Psoas muscle (tissue), 8 donors: ENCODE results near the gene RNASE13. TPM values are rescaled to one million over a fixed set of nuclear protein-coding genes. Genes with fewer than 3 reads are reported as not detected.

Source experiments
- ATAC-seq, 4 donors: fragments of 200-7000 bp; cut with Tn5 transposase; one replicate each; pipeline ENCODE4 v1.9.1; 2020; ENCODE audit warnings: moderate library complexity in 3 of 4, mild to moderate bottlenecking in 2 of 4
- DNase-seq, 2 donors: peaks; one replicate each; pipeline ENCODE4 v3.0.0-alpha.2; 2020
- H3K27ac ChIP-seq: fragments of 200-600 bp; one replicate; pipeline ENCODE4 v1.8.0; 2022
- H3K27me3 ChIP-seq, 3 donors: fragments of 200-600 bp in 1 of 3; one replicate each; pipeline versions ENCODE4 v1.6.1 to v1.8.0; 2013 to 2022; ENCODE audit warnings: low read length in 2 of 3, mild to moderate bottlenecking in 2 of 3, moderate library complexity in 1 of 3; ENCODE audit not compliant: insufficient read depth in 3 of 3
- H3K36me3 ChIP-seq, 2 donors: fragments of 200-600 bp in 1 of 2; one replicate each; pipeline versions ENCODE4 v1.6.1 to v1.8.0; 2013 to 2022; ENCODE audit warnings: low read depth in 1 of 2, mild to moderate bottlenecking in 1 of 2, moderate library complexity in 1 of 2; ENCODE audit not compliant: insufficient read depth in 1 of 2
- H3K4me1 ChIP-seq: fragments of 200-600 bp; one replicate; pipeline ENCODE4 v1.8.0; 2022
- H3K4me3 ChIP-seq: fragments of 200-600 bp; one replicate; pipeline ENCODE4 v1.8.0; 2022; ENCODE audit warnings: mild to moderate bottlenecking
- H3K9me3 ChIP-seq: fragments of 200-600 bp; one replicate; pipeline ENCODE4 v1.8.0; 2022
- WGBS, 3 donors: extraction: QIAGEN DNeasy Blood & Tissue Kit; methylation state at CpG; one replicate each; pipeline versions ENCODE4 v1.1.6 to v1.1.7; 2013; 5-methylcytosine and 5-hydroxymethylcytosine counted together
- intact Hi-C, 2 donors: fragments of 100-400 bp; cut with DNase I; formaldehyde crosslinking; loops; one replicate each; pipeline versions ENCODE4 v1.11.0 to v1.14.2; 2022
- polyA plus RNA-seq, 3 donors: library from polyadenylated mRNA; stranded (reverse); fragments of 200-250 nt; gene quantifications; one replicate each; pipeline ENCODE4 v1.2.3, GENCODE V29; 2013
- total RNA-seq, 4 donors: library from RNA; stranded (reverse); fragmentation: NEBNext Ultra II Directional in 2 of 4; extraction: Animal tissue kit (Norgen Biotek cat#: 25700) in 2 of 4; gene quantifications; one replicate each; pipeline versions ENCODE4 v1.2.1 to v1.2.4, GENCODE V29; 2021 to 2023
- TF ChIP-seq, protein P1 (sequence below): fragments of 200-600 bp; IDR thresholded peaks from one replicate; pipeline ENCODE4 v1.8.0; 2022; ENCODE audit warnings: antibody characterized with exemption
- donor health status: healthy with polysubstance abuse.
- donor health status: DM: no; HTN: no; CAD: no; lungs with moderate emphysema.
- donor health status: Bipolar disorder and iron deficiency.
- donor health status: healthy.
- donor health status: DM: yes; HTN: yes; CAD: no.
- donor health status: DM: no; HTN: no; CAD: no.
- donor health status: DM: no; HTN: no; CAD: no.
- donor health status: DM: yes; HTN: yes; CAD: no.

RNASE13 gene
- total and polyA plus RNA-seq, 7 donors, result 0.05 TPM; not detected in 6

DNA sequence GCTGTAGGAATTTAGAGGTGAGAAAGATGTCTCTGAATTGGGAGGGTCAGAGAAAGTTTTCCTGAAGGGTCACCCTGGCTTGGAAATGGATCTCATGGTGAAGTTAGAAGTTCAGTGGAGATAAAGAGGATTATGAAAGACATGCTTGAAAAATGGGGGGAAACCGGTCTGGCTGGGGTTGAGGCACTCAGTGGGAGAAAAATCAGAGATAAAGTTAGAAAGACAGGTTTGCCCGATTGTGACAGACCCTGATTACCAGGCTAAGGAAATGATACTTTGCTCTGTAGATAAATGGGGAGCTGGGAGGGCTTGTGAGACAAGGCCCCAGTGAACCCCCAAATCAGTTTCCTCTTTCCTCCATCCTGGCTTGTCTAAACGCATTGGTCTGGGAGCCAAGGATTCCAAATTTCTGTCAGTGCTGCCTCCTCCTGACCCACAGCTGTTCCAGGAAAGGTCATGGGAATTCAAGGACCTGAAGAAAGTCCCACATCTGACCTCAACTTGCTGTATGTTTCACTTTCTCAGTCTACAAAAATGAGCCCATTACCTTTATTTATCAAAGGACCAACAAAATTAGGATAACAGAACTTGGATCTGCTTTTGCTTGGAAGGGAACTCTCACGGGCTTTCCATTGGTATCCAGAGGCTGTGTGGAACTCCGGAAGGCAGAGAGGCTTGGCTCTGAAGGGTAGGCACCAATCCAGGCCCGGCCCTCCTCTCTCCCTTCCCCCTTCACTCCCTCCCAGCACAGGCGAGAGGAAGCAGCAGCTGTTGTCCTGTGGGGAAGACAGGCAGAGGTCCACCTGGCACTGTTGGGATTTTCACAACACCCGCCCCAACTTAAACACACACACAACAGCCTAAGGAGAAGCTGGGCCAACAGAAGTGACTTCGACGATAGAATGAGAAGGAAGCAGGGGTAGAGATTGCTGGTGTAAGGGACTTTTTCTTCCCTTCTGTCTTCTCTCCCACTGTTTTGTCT is 4.1 kb upstream of the RNASE13 start:
- TF ChIP-seq, protein P1, sequence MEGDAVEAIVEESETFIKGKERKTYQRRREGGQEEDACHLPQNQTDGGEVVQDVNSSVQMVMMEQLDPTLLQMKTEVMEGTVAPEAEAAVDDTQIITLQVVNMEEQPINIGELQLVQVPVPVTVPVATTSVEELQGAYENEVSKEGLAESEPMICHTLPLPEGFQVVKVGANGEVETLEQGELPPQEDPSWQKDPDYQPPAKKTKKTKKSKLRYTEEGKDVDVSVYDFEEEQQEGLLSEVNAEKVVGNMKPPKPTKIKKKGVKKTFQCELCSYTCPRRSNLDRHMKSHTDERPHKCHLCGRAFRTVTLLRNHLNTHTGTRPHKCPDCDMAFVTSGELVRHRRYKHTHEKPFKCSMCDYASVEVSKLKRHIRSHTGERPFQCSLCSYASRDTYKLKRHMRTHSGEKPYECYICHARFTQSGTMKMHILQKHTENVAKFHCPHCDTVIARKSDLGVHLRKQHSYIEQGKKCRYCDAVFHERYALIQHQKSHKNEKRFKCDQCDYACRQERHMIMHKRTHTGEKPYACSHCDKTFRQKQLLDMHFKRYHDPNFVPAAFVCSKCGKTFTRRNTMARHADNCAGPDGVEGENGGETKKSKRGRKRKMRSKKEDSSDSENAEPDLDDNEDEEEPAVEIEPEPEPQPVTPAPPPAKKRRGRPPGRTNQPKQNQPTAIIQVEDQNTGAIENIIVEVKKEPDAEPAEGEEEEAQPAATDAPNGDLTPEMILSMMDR, result no peak
- Histone ChIP-seq H3K4me3 (peak overlapping the region; percentile 36), H3K27me3 (no peaks in the 10 kb centered on the region), H3K9me3 (no peaks in the 10 kb centered on the region), H3K4me1 (peaks cover 65% of the 10 kb centered on the region), H3K27ac (peak overlapping the region; percentile 84), H3K36me3 (no peaks in the 10 kb centered on the region)
- intact Hi-C loops, result loop anchor here (1.0 kb wide), 2 partner anchors 13 to 24 kb away; partner anchors contain the start of gene NDRG2 (in 1 of the 2)
- WGBS, 3 donors, result 6 to 11% (median 10%) methylated on average over 10 of the region's 10 CpGs
- ATAC-seq (peak; percentile 91 to 95 (median 92)), DNase-seq (peak; percentile 90 to 96)

DNA sequence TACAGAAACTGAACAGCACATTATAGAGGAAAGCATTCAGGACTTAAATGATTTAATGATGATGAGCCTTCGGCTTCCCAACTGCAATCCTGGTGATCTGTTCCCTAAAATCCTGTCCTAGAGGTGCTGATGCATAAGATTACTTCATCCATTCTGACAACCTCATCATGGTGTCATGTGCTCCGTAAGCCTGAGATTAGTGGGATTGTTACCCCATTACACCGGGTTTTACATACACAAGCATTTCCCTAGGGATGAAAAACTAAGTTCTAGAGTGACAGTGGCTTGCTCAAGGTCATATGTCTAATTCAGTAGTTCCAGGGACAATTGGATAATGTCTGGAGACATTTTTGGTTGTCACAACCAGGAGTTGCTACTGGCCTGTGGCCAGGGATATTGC is 2.5 kb upstream of the RNASE13 start:
- Histone ChIP-seq H3K9me3 (no peaks in the 10 kb centered on the region), H3K27me3 (no peaks in the 10 kb centered on the region), H3K4me3 (no peak overlapping the region), H3K4me1 (peaks cover 49% of the 10 kb centered on the region), H3K36me3 (no peaks in the 10 kb centered on the region), H3K27ac (peak overlapping the region; percentile 28)
- no peak for ATAC-seq
- 48 to 68% (median 51%) methylated on average over 3 of the region's 3 CpGs for WGBS, 3 donors
- intact Hi-C loops, result no loop called here
- no peak for DNase-seq
- TF ChIP-seq, protein P1, result no peak

DNA sequence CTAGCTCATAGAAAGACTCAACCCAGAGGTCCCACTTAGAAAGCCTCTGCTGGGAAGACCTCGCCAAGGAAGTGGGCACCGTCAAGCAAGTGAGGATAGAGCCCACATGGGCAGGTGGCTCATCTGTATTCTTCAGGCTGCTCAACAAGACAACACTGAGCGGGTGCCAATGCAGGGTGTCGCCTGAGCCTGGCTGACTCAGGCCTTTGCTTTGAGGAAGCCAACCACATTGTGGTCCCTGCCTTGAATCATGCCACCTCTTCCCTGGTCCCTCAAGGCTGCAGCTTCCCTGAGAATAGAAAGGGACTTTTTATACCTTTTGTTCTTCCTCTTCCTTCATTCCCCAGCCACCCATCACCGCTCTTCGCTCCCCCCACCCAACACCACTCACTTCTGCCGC is 2.1 kb upstream of the RNASE13 start:
- H3K4me3 ChIP-seq, result no peak overlapping the region
- TF ChIP-seq, protein P1, result no peak
- WGBS, 3 donors, result 76 to 89% (median 83%) methylated on average over 7 of the region's 7 CpGs
- H3K27me3 ChIP-seq, result no peaks in the 10 kb centered on the region
- H3K4me1 ChIP-seq, result peaks cover 46% of the 10 kb centered on the region
- H3K36me3 ChIP-seq, result no peaks in the 10 kb centered on the region
- no peaks in the 10 kb centered on the region for H3K9me3 ChIP-seq
- ATAC-seq (peak in 1 of 4 donors; percentile 15), DNase-seq (no peak)
- intact Hi-C loops, result no loop called here
- peak overlapping the region; percentile 28 for H3K27ac ChIP-seq

DNA sequence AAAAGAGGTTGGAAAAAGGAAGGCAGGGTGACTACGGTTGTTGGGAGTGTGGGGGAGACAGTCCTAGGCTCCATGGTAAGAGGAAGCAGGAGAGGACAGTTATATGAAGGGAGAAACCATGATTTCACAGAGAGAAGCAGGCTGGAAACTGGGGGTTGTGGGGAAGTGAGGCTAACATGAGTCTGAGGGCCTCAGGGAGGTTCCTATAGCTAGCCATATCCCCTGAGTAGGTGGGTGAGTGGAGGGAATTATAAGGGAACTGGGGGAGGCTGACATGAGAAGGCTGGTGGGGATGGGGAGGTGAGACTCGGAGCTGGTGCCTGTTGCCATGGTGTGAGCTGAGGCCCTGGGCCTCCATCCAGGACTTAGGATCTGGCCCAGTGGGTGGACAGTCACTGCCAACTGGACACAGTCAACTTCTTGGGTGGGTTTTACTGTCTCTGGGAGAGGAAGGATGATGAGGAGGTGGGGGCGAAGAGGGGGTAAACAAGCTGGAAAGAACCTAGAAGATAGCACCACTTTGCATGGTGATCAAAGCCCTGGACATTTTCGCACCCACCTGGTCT is 1.4 kb downstream of the RNASE13 start:
- intact Hi-C loops, result no loop called here
- H3K9me3 ChIP-seq, result no peaks in the 10 kb centered on the region

More for the DNA sequence above, 1.4 kb downstream of the RNASE13 start:
- no peak for ATAC-seq
- Histone ChIP-seq H3K27me3 (no peaks in the 10 kb centered on the region), H3K4me1 (peaks cover 24% of the 10 kb centered on the region), H3K27ac (no peak overlapping the region), H3K36me3 (no peaks in the 10 kb centered on the region), H3K4me3 (no peak overlapping the region)
- TF ChIP-seq, protein P1, result no peak
- DNase-seq, result no peak
- WGBS, 3 donors, result 57 to 76% (median 69%) methylated on average over 4 of the region's 4 CpGs
